ENCODE data around the gene GALNT14. TPM values are rescaled to one million over a fixed set of nuclear protein-coding genes. Genes with fewer than 3 reads are reported as not detected.

Gene GALNT14
- total and polyA plus RNA-seq, 9 of the 15 experiments (the other 6 are each of a cell fraction or from before 2014, with no cell fraction given) = 0.11 TPM; not detected in 8

- no peak overlapping the region for H3K27ac ChIP-seq (ENCODE audit: extremely low read depth, low read depth, low read length)
- H2AFZ ChIP-seq (ENCODE audit: low read depth, low read length) = no peak overlapping the region
- no peaks in the 10 kb centered on the region for H3K9me3 ChIP-seq (replicated peaks; ENCODE audit: control insufficient read depth, insufficient read depth, low read depth, low read length)
- no peak for ATAC-seq
- H4K20me1 ChIP-seq (replicated peaks; ENCODE audit: control insufficient read depth, insufficient read depth, low read length) = no peaks in the 10 kb centered on the region
- H3K79me2 ChIP-seq (ENCODE audit: control insufficient read depth, insufficient read depth, low read length) = no peaks in the 10 kb centered on the region
- no peaks in the 10 kb centered on the region for H3K9me1 ChIP-seq (ENCODE audit: control insufficient read depth, insufficient read depth, low read length)
- no peaks in the 10 kb centered on the region for H3K36me3 ChIP-seq (ENCODE audit: control insufficient read depth, insufficient read depth, low read length)
- DNase-seq (ENCODE audit: extremely low read depth in 1 of 4, low spot score in 3 of 4) = no peak
- no peak for FAIRE-seq
- H3K4me2 ChIP-seq (ENCODE audit: insufficient read depth, low read length) = no peak overlapping the region
- no peak overlapping the region for H3K4me3 ChIP-seq
- TF ChIP-seq EP300 (IDR thresholded peaks at IDR 0.05; ENCODE audit: low read length) = no peak
- no peak for TF ChIP-seq UBTF (IDR thresholded peaks at IDR 0.05; ENCODE audit: borderline replicate concordance in 1 of 2, low read depth in 2 of 2, low read length in 2 of 2)
- ChIA-PET CTCF (ENCODE audit: low intra/inter-chr PET ratio) (no interaction called here), POLR2A (no interaction called here)
- H3K9ac ChIP-seq (ENCODE audit: insufficient read depth in 1 of 2, low read depth in 2 of 2, low read length in 2 of 2) = no peak overlapping the region
- WGBS (ENCODE audit: insufficient coverage, low coverage, missing lambda C conversion rate) = 0% methylated on average over 2 of the region's 2 CpGs
- no TSS peak for BruUV-seq (replicated peaks)
- in situ Hi-C loops (cut with MboI) = no loop called here
- H3K4me1 ChIP-seq (replicated peaks in 1 of 2; ENCODE audit: control insufficient read depth in 2 of 2, insufficient read depth in 2 of 2, low read length in 2 of 2) = no peaks in the 10 kb centered on the region
- peaks cover 0 to 8% of the 10 kb centered on the region in 2 experiments; a peak in 3 of 5 replicates for H3K27me3 ChIP-seq (ENCODE audit: control insufficient read depth in 2 of 2, insufficient read depth in 2 of 2, low read length in 2 of 2)
- intact Hi-C loops (cut with micrococcal nuclease) = no loop called here
These were observed 10.3 kb upstream of the GALNT14 start for GRCh38 chr2:31148514-31148913.

- no peaks in the 10 kb centered on the region for H3K36me3 ChIP-seq (ENCODE audit: control insufficient read depth, insufficient read depth, low read length)
- FAIRE-seq (no peak), ATAC-seq (no peak), DNase-seq (ENCODE audit: extremely low read depth in 1 of 4, low spot score in 3 of 4) (no peak)
- no peak overlapping the region for H2AFZ ChIP-seq (ENCODE audit: low read depth, low read length)
- intact Hi-C loops (cut with micrococcal nuclease) (no loop called here), in situ Hi-C loops (cut with MboI) (no loop called here)
- no peaks in the 10 kb centered on the region for H3K9me1 ChIP-seq (ENCODE audit: control insufficient read depth, insufficient read depth, low read length)
- BruUV-seq (replicated peaks) = no TSS peak
- under 1% methylated on average over 5 of the region's 5 CpGs for WGBS (ENCODE audit: insufficient coverage, low coverage, missing lambda C conversion rate)
- H3K9me3 ChIP-seq (replicated peaks; ENCODE audit: control insufficient read depth, insufficient read depth, low read depth, low read length) = no peaks in the 10 kb centered on the region
- no peak overlapping the region for H3K4me2 ChIP-seq (ENCODE audit: insufficient read depth, low read length)
- H3K4me1 ChIP-seq (replicated peaks in 1 of 2; ENCODE audit: control insufficient read depth in 2 of 2, insufficient read depth in 2 of 2, low read length in 2 of 2) = no peaks in the 10 kb centered on the region
- H3K27me3 ChIP-seq (ENCODE audit: control insufficient read depth in 2 of 2, insufficient read depth in 2 of 2, low read length in 2 of 2) = peaks cover 0 to 3% of the 10 kb centered on the region in 2 experiments; a peak in 3 of 5 replicates
- no peak overlapping the region for H3K9ac ChIP-seq (ENCODE audit: insufficient read depth in 1 of 2, low read depth in 2 of 2, low read length in 2 of 2)
- H3K79me2 ChIP-seq (ENCODE audit: control insufficient read depth, insufficient read depth, low read length) = no peaks in the 10 kb centered on the region
- ChIA-PET CTCF (ENCODE audit: low intra/inter-chr PET ratio) (no interaction called here), POLR2A (no interaction called here)
- no peak overlapping the region for H3K4me3 ChIP-seq
- no peaks in the 10 kb centered on the region for H4K20me1 ChIP-seq (replicated peaks; ENCODE audit: control insufficient read depth, insufficient read depth, low read length)
- no peak overlapping the region for H3K27ac ChIP-seq (ENCODE audit: extremely low read depth, low read depth, low read length)
- no peak for TF ChIP-seq CBFB (CRISPR knock-in tag; IDR thresholded peaks at IDR 0.05)
- no peak for TF ChIP-seq ZNF589 (CRISPR knock-in tag; IDR thresholded peaks at IDR 0.05; ENCODE audit: low read depth)
- no peak for TF ChIP-seq ZNF551 (CRISPR knock-in tag; IDR thresholded peaks at IDR 0.05)
- TF ChIP-seq ZNF217 (CRISPR knock-in tag; IDR thresholded peaks at IDR 0.05) = no peak
- no peak for TF ChIP-seq EP400 (IDR thresholded peaks at IDR 0.05)
- no peak for TF ChIP-seq RBM39 (optimal IDR thresholded peaks at IDR 0.05; ENCODE audit: low read depth, low read length)
- no peak for TF ChIP-seq RBFOX2 (IDR thresholded peaks at IDR 0.05; ENCODE audit: low read depth, low read length)
- no peak for TF ChIP-seq ZNF518B (CRISPR knock-in tag; IDR thresholded peaks at IDR 0.05)
- TF ChIP-seq ZNF146 (CRISPR knock-in tag; IDR thresholded peaks at IDR 0.05; ENCODE audit: unreplicated experiment) = no peak
- TF ChIP-seq SMARCC2 (IDR thresholded peaks at IDR 0.05; ENCODE audit: low read depth) = no peak
These were observed 9.4 kb upstream of the GALNT14 start for GRCh38 chr2:31147645-31148044.
